NCI-H82 treated with DMSO at 0.1 percent for 48 hours (cell line): ENCODE results near the gene PRKG1.

Experiments
- DNase-seq: peaks from one replicate; lab custom pipeline; 2025; ENCODE audit not compliant: unreplicated experiment; lab: John Stamatoyannopoulos, UW

PRKG1 gene

GRCh38 chr10:52318822-52319464, 1244.7 kb downstream of the PRKG1 start:
- DNase-seq = no peak

GRCh38 chr10:52319926-52320325, 1245.6 kb downstream of the PRKG1 start:
- no peak for DNase-seq

GRCh38 chr10:52322323-52322722, 1248.0 kb downstream of the PRKG1 start:
- DNase-seq = no peak

GRCh38 chr10:52322936-52323335, 1248.6 kb downstream of the PRKG1 start:
- DNase-seq = no peak

- DNase-seq = no peak
These were observed 1252.1 kb downstream of the PRKG1 start for GRCh38 chr10:52326382-52326781.

GRCh38 chr10:52331638-52332364, 1257.5 kb downstream of the PRKG1 start:
- DNase-seq = no peak

GRCh38 chr10:52332815-52333214, 1258.5 kb downstream of the PRKG1 start:
- no peak for DNase-seq

GRCh38 chr10:52334595-52334994, 1260.3 kb downstream of the PRKG1 start:
- no peak for DNase-seq

GRCh38 chr10:52335665-52336064, 1261.4 kb downstream of the PRKG1 start:
- no peak for DNase-seq

GRCh38 chr10:52337225-52337624, 1262.9 kb downstream of the PRKG1 start:
- no peak for DNase-seq

- DNase-seq = no peak
These were observed 1269.2 kb downstream of the PRKG1 start for GRCh38 chr10:52343439-52343838.

- DNase-seq = no peak
These were observed 1272.4 kb downstream of the PRKG1 start for GRCh38 chr10:52346394-52347326.

- DNase-seq = no peak
These were observed 1273.0 kb downstream of the PRKG1 start for GRCh38 chr10:52347327-52347667.
